IMR-90 (cell line): ENCODE data around the gene MTMR2. TPM values are rescaled to one million over a fixed set of nuclear protein-coding genes. Genes with fewer than 3 reads are reported as not detected.

Experiments used
- ATAC-seq: fragments of 200-7000 bp; cut with Tn5 transposase; 2 replicates; pipeline ENCODE4 v1.9.1; 2020; ENCODE audit warnings: low read depth, mild to moderate bottlenecking, moderate library complexity
- BruUV-seq: library from RNA; stranded (reverse); fragments of 400-500 nt; replicated peaks from 2 replicates; lab custom pipeline; 2021; lab: Mats Ljungman, UMichigan
- CTCF ChIA-PET: fragments of 300-600 bp; formaldehyde crosslinking; extraction: SDS; loops from one replicate; lab custom pipeline; 2021; ENCODE audit warnings: antibody characterized with exemption; lab: Yijun Ruan, JAX
- POLR2A ChIA-PET: fragments of 300-600 bp; sonication (Branson Sonifier 250); formaldehyde crosslinking; loops from one replicate; lab custom pipeline; 2022; ENCODE audit warnings: antibody characterized with exemption; ENCODE audit not compliant: unreplicated experiment; lab: Charles Lee
- DNase-seq: peaks from one replicate; pipeline ENCODE4 v3.0.0; 2013
- H2AFZ ChIP-seq: replicated peaks from 2 replicates; pipeline ENCODE3; 2013; ENCODE audit warnings: low read length, mild to moderate bottlenecking; ENCODE audit not compliant: poor library complexity
- H2AK5ac ChIP-seq: 2 replicates; pipeline ENCODE4 v1.6.1; 2013; ENCODE audit warnings: low read depth, low read length, inconsistent platforms
- H2AK9ac ChIP-seq: replicated peaks from 2 replicates; pipeline ENCODE3; 2013; ENCODE audit warnings: mild to moderate bottlenecking, low read depth, low read length, moderate library complexity; ENCODE audit not compliant: poor library complexity
- H2BK120ac ChIP-seq: 2 replicates; pipeline ENCODE4 v1.6.1; 2013; ENCODE audit warnings: low read depth, low read length, inconsistent platforms
- H2BK15ac ChIP-seq: 3 replicates; pipeline ENCODE4 v1.6.1; 2013; ENCODE audit warnings: low read depth, low read length, inconsistent platforms
- H2BK20ac ChIP-seq: 2 replicates; pipeline ENCODE4 v1.6.1; 2013; ENCODE audit warnings: low read depth, mild to moderate bottlenecking, inconsistent platforms, low read length, moderate library complexity
- H2BK5ac ChIP-seq: 2 replicates; pipeline ENCODE4 v1.6.1; 2013; ENCODE audit warnings: mild to moderate bottlenecking, low read depth, low read length, inconsistent platforms; ENCODE audit not compliant: poor library complexity, severe bottlenecking
- H3K14ac ChIP-seq: replicated peaks from 2 replicates; pipeline ENCODE4 v1.6.1; 2013; ENCODE audit warnings: low read depth, low read length, inconsistent platforms
- H3K18ac ChIP-seq: 2 replicates; pipeline ENCODE4 v1.6.1; 2013; ENCODE audit warnings: low read depth, low read length, control low read depth
- H3K23ac ChIP-seq: 2 replicates; pipeline ENCODE4 v1.6.1; 2013; ENCODE audit warnings: low read depth, low read length, inconsistent platforms
- H3K27ac ChIP-seq: 2 replicates; pipeline ENCODE4 v1.5.1; 2013; ENCODE audit warnings: mild to moderate bottlenecking, control low read depth, low read length; ENCODE audit not compliant: insufficient read depth
- H3K27me3 ChIP-seq: 2 replicates; pipeline ENCODE4 v1.6.1; 2013; ENCODE audit warnings: low read length; ENCODE audit not compliant: control insufficient read depth, insufficient read depth
- H3K36me3 ChIP-seq: 2 replicates; pipeline ENCODE4 v1.6.1; 2013; ENCODE audit warnings: low read length, mixed read lengths; ENCODE audit not compliant: control insufficient read depth, insufficient read depth
- H3K4ac ChIP-seq: 2 replicates; pipeline ENCODE4 v1.6.1; 2013; ENCODE audit warnings: low read depth, low read length, inconsistent platforms
- H3K4me1 ChIP-seq: 2 replicates; pipeline ENCODE4 v1.6.1; 2013; ENCODE audit warnings: low read length, mixed read lengths; ENCODE audit not compliant: control insufficient read depth, insufficient read depth
- H3K4me2 ChIP-seq: 2 replicates; pipeline ENCODE4 v1.6.1; 2013; ENCODE audit warnings: low read depth, mild to moderate bottlenecking, control low read depth, low read length, moderate library complexity
- H3K4me3 ChIP-seq: 2 replicates; pipeline ENCODE4 v1.5.1; 2013; ENCODE audit warnings: low read depth, mild to moderate bottlenecking, control low read depth, low read length, moderate library complexity; ENCODE audit not compliant: insufficient read depth
- H3K56ac ChIP-seq: 2 replicates; pipeline ENCODE4 v1.6.1; 2013; ENCODE audit warnings: low read length, inconsistent platforms; ENCODE audit not compliant: insufficient read depth; ENCODE audit errors: extremely low read depth
- H3K79me1 ChIP-seq, 2 experiments: 2 replicates each; pipeline ENCODE4 v1.6.1; 2013; ENCODE audit warnings: low read length in 2 of 2, inconsistent platforms in 1 of 2, low read depth in 1 of 2
- H3K9ac ChIP-seq: 2 replicates; pipeline ENCODE4 v1.6.1; 2013; ENCODE audit warnings: low read depth, low read length, control low read depth
- H3K9me1 ChIP-seq: 2 replicates; pipeline ENCODE4 v1.6.1; 2013; ENCODE audit warnings: low read length, inconsistent platforms; ENCODE audit not compliant: insufficient read depth
- H3K9me3 ChIP-seq: 2 replicates; pipeline ENCODE4 v1.6.1; 2013; ENCODE audit warnings: low read length; ENCODE audit not compliant: control insufficient read depth, insufficient read depth
- H4K20me1 ChIP-seq: 2 replicates; pipeline ENCODE4 v1.6.1; 2013; ENCODE audit warnings: low read length, inconsistent platforms; ENCODE audit not compliant: insufficient read depth
- H4K5ac ChIP-seq: 2 replicates; pipeline ENCODE4 v1.6.1; 2013; ENCODE audit warnings: mild to moderate bottlenecking, low read depth, low read length, control low read depth
- H4K8ac ChIP-seq, 2 experiments: 2 replicates each; pipeline ENCODE4 v1.6.1; 2013; ENCODE audit warnings: low read depth in 2 of 2, low read length in 2 of 2, control low read depth in 1 of 2, inconsistent platforms in 1 of 2
- H4K91ac ChIP-seq: 2 replicates; pipeline ENCODE4 v1.6.1; 2013; ENCODE audit warnings: low read depth, low read length, inconsistent platforms; ENCODE audit not compliant: insufficient read depth
- BHLHE40 ChIP-seq: fragments of 150-350 bp; IDR thresholded peaks from 2 replicates; pipeline ENCODE4 v1.6.1; 2016; ENCODE audit warnings: mild to moderate bottlenecking, low read depth, low read length
- CEBPB ChIP-seq: IDR thresholded peaks from 2 replicates; pipeline ENCODE4 v1.6.1; 2012; ENCODE audit warnings: low read depth, low read length, improper control_type of control experiment
- CHD1 ChIP-seq: IDR thresholded peaks from 2 replicates; pipeline ENCODE4 v1.6.1; 2012; ENCODE audit warnings: low read depth, low read length, improper control_type of control experiment
- FOS ChIP-seq: fragments of 150-350 bp; IDR thresholded peaks from 2 replicates; pipeline ENCODE4 v1.6.1; 2016; ENCODE audit warnings: low read depth, low read length
- MAFK ChIP-seq: IDR thresholded peaks from 2 replicates; pipeline ENCODE4 v1.6.1; 2012; ENCODE audit warnings: low read depth, low read length, improper control_type of control experiment
- MAZ ChIP-seq: IDR thresholded peaks from 2 replicates; pipeline ENCODE4 v1.6.1; 2012; ENCODE audit warnings: low read depth, mild to moderate bottlenecking, low read length, improper control_type of control experiment, moderate library complexity, borderline replicate concordance
- MXI1 ChIP-seq: IDR thresholded peaks from 2 replicates; pipeline ENCODE4 v1.6.1; 2012; ENCODE audit warnings: low read depth, mild to moderate bottlenecking, low read length, moderate library complexity, borderline replicate concordance
- RCOR1 ChIP-seq: IDR thresholded peaks from 2 replicates; pipeline ENCODE4 v1.6.1; 2012; ENCODE audit warnings: mild to moderate bottlenecking, low read length, improper control_type of control experiment; ENCODE audit not compliant: insufficient replicate concordance
- SMC3 ChIP-seq: fragments of 150-350 bp; IDR thresholded peaks from 2 replicates; pipeline ENCODE4 v1.6.1; 2016; ENCODE audit warnings: low read depth, mild to moderate bottlenecking, antibody characterized with exemption, low read length, moderate library complexity
- WGBS, 2 experiments: methylation state at CpG; one replicate each; pipeline versions ENCODE4 v1.1.5 to v1.1.7; 2013; ENCODE audit warnings: missing lambda C conversion rate in 2 of 2; ENCODE audit not compliant: insufficient read length in 1 of 2; ENCODE audit errors: extremely low coverage in 2 of 2; 5-methylcytosine and 5-hydroxymethylcytosine counted together
- dilution Hi-C: fragments of 300-500 bp; cut with HindIII; formaldehyde crosslinking; loops from one replicate; pipeline ENCODE4 v1.14.3; 2018; ENCODE audit warnings: low sequenced_read_pairs; ENCODE audit not compliant: unreplicated experiment
- in situ Hi-C: fragments of 300-500 bp; cut with MboI; formaldehyde crosslinking; loops from 3 replicates; pipeline ENCODE4 v1.14.3; 2019; ENCODE audit warnings: low sequenced_read_pairs, inconsistent platforms, mixed read lengths
- intact Hi-C: fragments of 100-400 bp; cut with micrococcal nuclease; formaldehyde crosslinking; loops from 2 replicates; pipeline ENCODE4 v1.10.0; 2022
- polyA plus RNA-seq, 3 experiments: library from polyadenylated mRNA; depleted of rRNA; stranded (reverse); fragments of >200 nt; gene quantifications; 2 replicates each; pipeline ENCODE4 v1.2.3, GENCODE V29; 2012; ENCODE audit warnings: low replicate concordance in 1 of 3
- total RNA-seq: library from RNA; depleted of rRNA; stranded (reverse); fragments of >200 nt; gene quantifications from 2 replicates; pipeline ENCODE4 v1.2.3, GENCODE V29; 2012
- TF ChIP-seq, protein P1 (sequence below): conservative IDR thresholded peaks from 2 replicates; pipeline ENCODE4 v1.5.1; 2012; ENCODE audit warnings: mild to moderate bottlenecking, low read depth, low read length, improper control_type of control experiment
- TF ChIP-seq, protein P2 (sequence below): fragments of 150-350 bp; IDR thresholded peaks from 2 replicates; pipeline ENCODE4 v1.6.1; 2017; ENCODE audit warnings: mild to moderate bottlenecking, antibody characterized with exemption, low read length, low read depth
- TF ChIP-seq, protein P3 (sequence below): fragments of 150-350 bp; IDR thresholded peaks from 2 replicates; pipeline ENCODE4 v1.6.1; 2016; ENCODE audit warnings: low read depth, mild to moderate bottlenecking, low read length, moderate library complexity, borderline replicate concordance

Gene MTMR2
- total and polyA plus RNA-seq, 2 of the 4 experiments (the other 2 are of a cell fraction), result 16.6 to 30.6 TPM

DNA sequence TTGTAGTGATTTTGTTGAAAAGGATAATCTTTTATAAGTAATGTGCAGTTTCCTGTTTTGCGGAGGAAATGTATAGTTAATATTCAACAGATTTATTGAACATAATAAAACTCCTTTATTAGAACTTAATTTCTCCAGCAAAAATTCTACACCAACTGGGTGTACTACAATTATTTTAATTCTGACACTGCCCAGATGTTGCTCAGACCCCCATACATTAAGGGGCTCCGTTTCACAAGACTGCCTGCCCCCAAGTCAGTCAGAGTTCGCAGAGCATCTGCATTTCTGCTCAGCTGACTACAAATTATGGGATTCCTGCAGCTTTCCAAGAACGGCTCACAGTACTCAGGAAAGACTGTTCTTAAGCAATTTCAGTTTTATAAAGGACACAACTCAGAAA, 127.4 kb downstream of the MTMR2 start:
- Histone ChIP-seq H3K4me1 (no peaks in the 10 kb centered on the region), H3K4me3 (no peak overlapping the region), H3K9ac (no peak overlapping the region), H2BK20ac (no peak overlapping the region), H3K27ac (no peak overlapping the region), H2BK5ac (no peak overlapping the region), H4K91ac (no peak overlapping the region), H3K14ac (no peak overlapping the region), H3K79me1 (peaks cover 12 to 63% of the 10 kb centered on the region in 2 experiments), H2AK9ac (no peak overlapping the region), H4K20me1 (peaks cover 3% of the 10 kb centered on the region; the same call in 1 of the 2 replicates), H3K4me2 (no peak overlapping the region), H2AK5ac (no peak overlapping the region), H3K9me3 (no peaks in the 10 kb centered on the region), H4K8ac (no peak overlapping the region), H2BK120ac (no peak overlapping the region), H3K36me3 (peaks cover 3% of the 10 kb centered on the region; the same call in 1 of the 2 replicates), H3K4ac (no peak overlapping the region), H3K27me3 (no peaks in the 10 kb centered on the region), H2AFZ (no peak overlapping the region), H3K23ac (no peak overlapping the region), H3K9me1 (0 out of 2 replicates have a peak, but pooled peaks cover 2% of the 10 kb centered on the region), H4K5ac (no peak overlapping the region), H2BK15ac (no peak overlapping the region), H3K18ac (no peak overlapping the region), H3K56ac (no peak overlapping the region)
- 55% methylated on average over 2 of the region's 4 CpGs; no CpG with 5 or more reads in 1 of the 2 experiments for WGBS, 2 experiments
- in situ Hi-C loops (no loop called here), intact Hi-C loops (no loop called here), dilution Hi-C loops (no loop called here)
- CTCF ChIA-PET, result no interaction called here
- POLR2A ChIA-PET, result no interaction called here
- TF ChIP-seq, protein P1, sequence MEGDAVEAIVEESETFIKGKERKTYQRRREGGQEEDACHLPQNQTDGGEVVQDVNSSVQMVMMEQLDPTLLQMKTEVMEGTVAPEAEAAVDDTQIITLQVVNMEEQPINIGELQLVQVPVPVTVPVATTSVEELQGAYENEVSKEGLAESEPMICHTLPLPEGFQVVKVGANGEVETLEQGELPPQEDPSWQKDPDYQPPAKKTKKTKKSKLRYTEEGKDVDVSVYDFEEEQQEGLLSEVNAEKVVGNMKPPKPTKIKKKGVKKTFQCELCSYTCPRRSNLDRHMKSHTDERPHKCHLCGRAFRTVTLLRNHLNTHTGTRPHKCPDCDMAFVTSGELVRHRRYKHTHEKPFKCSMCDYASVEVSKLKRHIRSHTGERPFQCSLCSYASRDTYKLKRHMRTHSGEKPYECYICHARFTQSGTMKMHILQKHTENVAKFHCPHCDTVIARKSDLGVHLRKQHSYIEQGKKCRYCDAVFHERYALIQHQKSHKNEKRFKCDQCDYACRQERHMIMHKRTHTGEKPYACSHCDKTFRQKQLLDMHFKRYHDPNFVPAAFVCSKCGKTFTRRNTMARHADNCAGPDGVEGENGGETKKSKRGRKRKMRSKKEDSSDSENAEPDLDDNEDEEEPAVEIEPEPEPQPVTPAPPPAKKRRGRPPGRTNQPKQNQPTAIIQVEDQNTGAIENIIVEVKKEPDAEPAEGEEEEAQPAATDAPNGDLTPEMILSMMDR, result no peak
- TF ChIP-seq, protein P2, sequence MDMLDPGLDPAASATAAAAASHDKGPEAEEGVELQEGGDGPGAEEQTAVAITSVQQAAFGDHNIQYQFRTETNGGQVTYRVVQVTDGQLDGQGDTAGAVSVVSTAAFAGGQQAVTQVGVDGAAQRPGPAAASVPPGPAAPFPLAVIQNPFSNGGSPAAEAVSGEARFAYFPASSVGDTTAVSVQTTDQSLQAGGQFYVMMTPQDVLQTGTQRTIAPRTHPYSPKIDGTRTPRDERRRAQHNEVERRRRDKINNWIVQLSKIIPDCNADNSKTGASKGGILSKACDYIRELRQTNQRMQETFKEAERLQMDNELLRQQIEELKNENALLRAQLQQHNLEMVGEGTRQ, result no peak
- no peak for TF ChIP-seq FOS
- no peak for TF ChIP-seq RCOR1
- no peak for TF ChIP-seq CHD1
- TF ChIP-seq CEBPB, result no peak
- no peak for TF ChIP-seq MXI1
- TF ChIP-seq MAZ, result no peak
- TF ChIP-seq MAFK, result no peak
- no peak for TF ChIP-seq BHLHE40
- TF ChIP-seq SMC3, result no peak
- TF ChIP-seq, protein P3, sequence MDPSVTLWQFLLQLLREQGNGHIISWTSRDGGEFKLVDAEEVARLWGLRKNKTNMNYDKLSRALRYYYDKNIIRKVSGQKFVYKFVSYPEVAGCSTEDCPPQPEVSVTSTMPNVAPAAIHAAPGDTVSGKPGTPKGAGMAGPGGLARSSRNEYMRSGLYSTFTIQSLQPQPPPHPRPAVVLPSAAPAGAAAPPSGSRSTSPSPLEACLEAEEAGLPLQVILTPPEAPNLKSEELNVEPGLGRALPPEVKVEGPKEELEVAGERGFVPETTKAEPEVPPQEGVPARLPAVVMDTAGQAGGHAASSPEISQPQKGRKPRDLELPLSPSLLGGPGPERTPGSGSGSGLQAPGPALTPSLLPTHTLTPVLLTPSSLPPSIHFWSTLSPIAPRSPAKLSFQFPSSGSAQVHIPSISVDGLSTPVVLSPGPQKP, result no peak
- no TSS peak for BruUV-seq
- DNase-seq, result no peak
- ATAC-seq, result no peak
